ENCODE measurements around the gene DHRS7C. TPM values are rescaled to one million over a fixed set of nuclear protein-coding genes. Genes with fewer than 3 reads are reported as not detected.
"Not testable (repeated sequence)": the region's sequence is repeated elsewhere in the genome, so short reads cannot be mapped to it uniquely, and the experiment has no call there.

DHRS7C gene
- total and polyA plus RNA-seq, 4 donors = 0.26 to 0.28 TPM; not detected in 2

GRCh38 chr17:9784544-9784943, 6.8 kb downstream of the DHRS7C start:
- DNase-seq (ENCODE audit: low spot score) = no peak
- Histone ChIP-seq H3K9ac (ENCODE audit: low read depth in 1 of 2, low read length in 2 of 2) (no peak overlapping the region), H3K4me3 (ENCODE audit: low read depth in 1 of 3, low read length in 3 of 3) (no peak overlapping the region), H3K27me3 (ENCODE audit: control insufficient read depth in 4 of 4, insufficient read depth in 4 of 4, low read length in 3 of 4) (peaks cover 0 to 6% (median 0%) of the 10 kb centered on the region in 4 donors), H3K9me3 (ENCODE audit: control insufficient read depth in 4 of 4, low read length in 3 of 4) (no peaks in the 10 kb centered on the region), H3K27ac (ENCODE audit: low read depth in 1 of 2, low read length in 2 of 2) (no peak overlapping the region), H3K4me1 (ENCODE audit: control insufficient read depth in 4 of 4, insufficient read depth in 4 of 4, low read length in 3 of 4) (no peaks in the 10 kb centered on the region), H3K36me3 (ENCODE audit: control insufficient read depth in 4 of 4, insufficient read depth in 3 of 4, low read depth in 1 of 4, low read length in 3 of 4) (no peaks in the 10 kb centered on the region)
- 96% methylated on average over 2 of the region's 2 CpGs for WGBS
- TF ChIP-seq HNF4G (IDR thresholded peaks at IDR 0.05) (no peak), NR2F2 (IDR thresholded peaks at IDR 0.05) (no peak), ATF3 (IDR thresholded peaks at IDR 0.05) (no peak), ZBTB33 (IDR thresholded peaks at IDR 0.05) (no peak), TAF1 (conservative IDR thresholded peaks at IDR 0.05) (no peak)

- H3K9me3 ChIP-seq (ENCODE audit: control insufficient read depth in 4 of 4, low read length in 3 of 4); H3K36me3 ChIP-seq (ENCODE audit: control insufficient read depth in 4 of 4, insufficient read depth in 3 of 4, low read depth in 1 of 4, low read length in 3 of 4); H3K9ac ChIP-seq (ENCODE audit: low read depth in 1 of 2, low read length in 2 of 2); H3K27me3 ChIP-seq (ENCODE audit: control insufficient read depth in 4 of 4, insufficient read depth in 4 of 4, low read length in 3 of 4); H3K4me1 ChIP-seq (ENCODE audit: control insufficient read depth in 4 of 4, insufficient read depth in 4 of 4, low read length in 3 of 4); H3K4me3 ChIP-seq (ENCODE audit: low read depth in 1 of 3, low read length in 3 of 3); H3K27ac ChIP-seq (ENCODE audit: low read depth in 1 of 2, low read length in 2 of 2); DNase-seq (ENCODE audit: low spot score): not testable (repeated sequence)
- WGBS = 89% methylated on average over 5 of the region's 5 CpGs
Observed at GRCh38 chr17:9783465-9783864, 7.9 kb downstream of the DHRS7C start.

- Histone ChIP-seq H3K9ac (ENCODE audit: low read depth in 1 of 2, low read length in 2 of 2) (no peak overlapping the region), H3K9me3 (ENCODE audit: control insufficient read depth in 4 of 4, low read length in 3 of 4) (no peaks in the 10 kb centered on the region), H3K27ac (ENCODE audit: low read depth in 1 of 2, low read length in 2 of 2) (no peak overlapping the region), H3K36me3 (ENCODE audit: control insufficient read depth in 4 of 4, insufficient read depth in 3 of 4, low read depth in 1 of 4, low read length in 3 of 4) (no peaks in the 10 kb centered on the region), H3K27me3 (ENCODE audit: control insufficient read depth in 4 of 4, insufficient read depth in 4 of 4, low read length in 3 of 4) (peaks cover 0 to 6% (median 0%) of the 10 kb centered on the region in 4 donors), H3K4me1 (ENCODE audit: control insufficient read depth in 4 of 4, insufficient read depth in 4 of 4, low read length in 3 of 4) (no peaks in the 10 kb centered on the region), H3K4me3 (ENCODE audit: low read depth in 1 of 3, low read length in 3 of 3) (no peak overlapping the region)
- DNase-seq (ENCODE audit: low spot score) = no peak
- 74% methylated on average over 4 of the region's 4 CpGs for WGBS
- TF ChIP-seq REST (IDR thresholded peaks at IDR 0.05) (no peak), YY1 (IDR thresholded peaks at IDR 0.05) (no peak), JUND (IDR thresholded peaks at IDR 0.05) (no peak), RAD21 (IDR thresholded peaks at IDR 0.05) (no peak), HNF4A (conservative IDR thresholded peaks at IDR 0.05) (no peak), FOXA1 (IDR thresholded peaks at IDR 0.05) (no peak), SP1 (IDR thresholded peaks at IDR 0.05) (no peak), ZBTB33 (IDR thresholded peaks at IDR 0.05) (no peak), RXRA (IDR thresholded peaks at IDR 0.05) (no peak), MAX (IDR thresholded peaks at IDR 0.05) (no peak), CTCF (IDR thresholded peaks at IDR 0.05; ENCODE audit: low read depth, low read length, missing input control) (no peak), FOXA2 (IDR thresholded peaks at IDR 0.05) (no peak), HNF4G (IDR thresholded peaks at IDR 0.05) (no peak)
Observed at GRCh38 chr17:9783050-9783449, 8.3 kb downstream of the DHRS7C start.
